GM12864 (cell line): ENCODE measurements around the gene LIMK2.
"Not testable (repeated sequence)": the region's sequence is repeated elsewhere in the genome, so short reads cannot be mapped to it uniquely, and the experiment has no call there.

ENCODE experiments used
- DNase-seq: peaks from one replicate; pipeline ENCODE4 v3.0.0-alpha.2; 2011; ENCODE audit warnings: low read depth
- H3K4me3 ChIP-seq: 2 replicates; pipeline ENCODE4 v1.5.1; 2011; ENCODE audit warnings: mild to moderate bottlenecking, low read depth, low read length, control low read depth
- TF ChIP-seq, protein P1 (sequence below): IDR thresholded peaks from 2 replicates; pipeline ENCODE4 v1.5.1; 2011; ENCODE audit warnings: low read depth, mild to moderate bottlenecking, moderate library complexity, low read length, control low read depth, inconsistent platforms; ENCODE audit errors: missing control alignments

The LIMK2 gene

DNA sequence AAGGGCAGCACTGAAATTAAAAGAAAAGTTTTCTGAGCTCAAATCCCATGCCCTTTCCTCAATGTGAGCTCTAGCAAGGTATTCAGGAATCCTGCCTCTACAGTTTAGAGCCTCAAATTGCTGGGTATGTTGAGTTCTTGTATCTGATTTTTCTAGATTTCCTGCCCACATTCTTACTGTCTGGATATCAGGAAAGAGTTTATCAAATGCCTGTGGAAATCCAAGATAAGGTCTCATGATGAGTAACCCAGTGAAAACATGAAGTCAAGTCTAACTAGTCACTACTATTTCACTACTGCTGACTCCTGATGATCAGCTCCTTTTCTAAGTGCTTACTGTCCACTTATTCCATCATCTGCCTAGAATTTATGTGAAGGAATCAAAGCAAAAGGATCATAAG, 29.8 kb downstream of the LIMK2 start:
- no peak overlapping the region for H3K4me3 ChIP-seq
- no peak for DNase-seq
- TF ChIP-seq, protein P1, sequence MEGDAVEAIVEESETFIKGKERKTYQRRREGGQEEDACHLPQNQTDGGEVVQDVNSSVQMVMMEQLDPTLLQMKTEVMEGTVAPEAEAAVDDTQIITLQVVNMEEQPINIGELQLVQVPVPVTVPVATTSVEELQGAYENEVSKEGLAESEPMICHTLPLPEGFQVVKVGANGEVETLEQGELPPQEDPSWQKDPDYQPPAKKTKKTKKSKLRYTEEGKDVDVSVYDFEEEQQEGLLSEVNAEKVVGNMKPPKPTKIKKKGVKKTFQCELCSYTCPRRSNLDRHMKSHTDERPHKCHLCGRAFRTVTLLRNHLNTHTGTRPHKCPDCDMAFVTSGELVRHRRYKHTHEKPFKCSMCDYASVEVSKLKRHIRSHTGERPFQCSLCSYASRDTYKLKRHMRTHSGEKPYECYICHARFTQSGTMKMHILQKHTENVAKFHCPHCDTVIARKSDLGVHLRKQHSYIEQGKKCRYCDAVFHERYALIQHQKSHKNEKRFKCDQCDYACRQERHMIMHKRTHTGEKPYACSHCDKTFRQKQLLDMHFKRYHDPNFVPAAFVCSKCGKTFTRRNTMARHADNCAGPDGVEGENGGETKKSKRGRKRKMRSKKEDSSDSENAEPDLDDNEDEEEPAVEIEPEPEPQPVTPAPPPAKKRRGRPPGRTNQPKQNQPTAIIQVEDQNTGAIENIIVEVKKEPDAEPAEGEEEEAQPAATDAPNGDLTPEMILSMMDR = no peak

GRCh38 chr22:31243339-31244045, 31.4 kb downstream of the LIMK2 start:
- H3K4me3 ChIP-seq = no peak overlapping the region
- no peak for DNase-seq
- TF ChIP-seq, protein P1 = no peak

- DNase-seq = no peak
- TF ChIP-seq, protein P1 = no peak
- H3K4me3 ChIP-seq = no peak overlapping the region
Observed at GRCh38 chr22:31244046-31244942, 32.2 kb downstream of the LIMK2 start.

DNA sequence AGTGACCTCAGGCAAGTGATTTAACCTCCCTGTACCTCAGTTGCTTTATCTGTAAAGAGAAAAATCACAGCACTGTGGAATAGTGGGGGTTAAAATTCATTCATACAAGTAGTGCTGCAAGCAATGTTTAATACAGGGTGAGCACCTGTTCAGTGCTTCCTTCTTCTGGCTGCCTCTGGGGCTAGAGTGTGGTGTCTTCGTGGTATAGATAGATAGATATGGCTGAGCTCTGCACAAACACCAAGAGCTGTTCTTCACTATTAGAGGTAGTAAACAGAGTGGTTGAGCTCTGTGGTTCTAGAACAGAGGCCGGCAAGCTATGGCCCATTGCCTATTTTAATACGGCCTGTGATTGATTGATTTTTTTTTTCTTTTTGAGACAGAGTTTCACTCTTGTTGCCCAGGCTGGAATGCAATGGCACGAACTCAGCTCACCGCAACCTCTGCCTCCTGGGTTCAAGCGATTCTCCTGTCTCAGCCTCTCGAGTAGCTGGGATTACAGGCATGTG, 32.9 kb downstream of the LIMK2 start:
- DNase-seq = no peak
- TF ChIP-seq, protein P1 = no peak
- H3K4me3 ChIP-seq = no peak overlapping the region

GRCh38 chr22:31245998-31246397, 33.9 kb downstream of the LIMK2 start:
- not testable (repeated sequence) for DNase-seq

GRCh38 chr22:31246687-31247086, 34.6 kb downstream of the LIMK2 start:
- TF ChIP-seq, protein P1 = no peak
- no peak for DNase-seq
- H3K4me3 ChIP-seq = no peak overlapping the region

More at GRCh38 chr22:31245998-31246397, 33.9 kb downstream of the LIMK2 start:
- H3K4me3 ChIP-seq = not testable (repeated sequence)

- TF ChIP-seq, protein P1 = no peak
- no peak overlapping the region for H3K4me3 ChIP-seq
- no peak for DNase-seq
Observed at GRCh38 chr22:31247726-31248125, 35.6 kb downstream of the LIMK2 start.
